Measurements from ENCODE around the gene RUBCN. TPM values are rescaled to one million over a fixed set of nuclear protein-coding genes. Genes with fewer than 3 reads are reported as not detected.

RUBCN gene
- total and polyA plus RNA-seq, 9 of the 15 experiments (the other 6 are each of a cell fraction or from before 2014, with no cell fraction given): 8.4 to 24.0 (median 11.9) TPM

DNA sequence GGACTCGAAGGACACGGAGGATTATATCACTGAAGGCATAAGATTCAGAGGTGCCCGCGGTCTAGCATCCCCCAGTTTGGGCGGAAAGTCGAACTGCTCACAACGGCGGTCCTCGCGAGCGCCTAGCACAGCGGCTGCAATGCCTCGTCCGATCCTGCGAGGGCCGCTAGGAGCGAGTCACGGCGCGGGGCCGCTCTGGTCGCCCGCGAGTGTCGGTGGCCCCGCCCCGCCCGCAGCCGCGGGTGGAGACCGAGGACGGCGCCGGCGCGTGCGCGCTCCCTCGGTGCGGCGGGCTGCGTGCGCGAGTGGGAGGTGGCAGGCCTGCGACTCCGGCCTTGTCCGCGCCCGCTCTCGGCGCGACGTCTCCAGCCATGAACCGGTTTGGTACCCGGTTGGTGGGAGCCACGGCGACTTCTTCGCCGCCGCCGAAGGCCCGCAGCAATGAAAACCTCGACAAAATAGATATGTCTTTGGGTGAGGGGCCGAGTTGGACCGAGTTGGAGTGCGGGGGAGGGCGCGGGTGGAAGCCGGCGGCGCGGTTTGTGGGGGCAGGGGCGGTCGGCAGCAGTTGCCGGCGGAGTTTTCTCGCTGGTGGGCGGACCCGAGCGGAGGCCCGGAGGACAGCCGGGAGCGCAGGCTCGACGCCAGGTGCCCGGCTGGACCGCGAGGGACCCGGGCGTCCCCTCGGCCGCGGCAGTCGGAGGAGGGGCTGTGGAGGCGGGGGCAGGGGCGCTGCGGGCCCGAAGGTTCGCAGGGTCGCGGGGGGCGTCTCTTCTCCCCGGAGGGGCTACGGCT is 13.1 kb upstream of the RUBCN start, which contains the start of gene FYTTD1 (continued):
- TF ChIP-seq CREB3L1 (IDR thresholded peaks at IDR 0.05; ENCODE audit: borderline replicate concordance, low read depth) (peak; percentile 74; the same call in 1 of the 2 replicates), CXXC5 (CRISPR knock-in tag; IDR thresholded peaks at IDR 0.05) (peak; percentile 95), DNMT1 (IDR thresholded peaks at IDR 0.05) (no peak), CHD1 (IDR thresholded peaks at IDR 0.05; ENCODE audit: low read length) (peak; percentile 45), ZFP1 (CRISPR knock-in tag; IDR thresholded peaks at IDR 0.05) (no peak), GATAD2B (IDR thresholded peaks at IDR 0.05; ENCODE audit: borderline replicate concordance) (peak; percentile 99), THAP12 (CRISPR knock-in tag; IDR thresholded peaks at IDR 0.05) (peak; percentile 85; the same call in 1 of the 2 replicates), TBP (optimal IDR thresholded peaks at IDR 0.05; ENCODE audit: low read depth, low read length) (peak; percentile 52), KAT2B (IDR thresholded peaks at IDR 0.05; ENCODE audit: low read depth, low read length) (peak; percentile 72), ZEB2 (IDR thresholded peaks at IDR 0.05) (no peak), CBX1 (IDR thresholded peaks at IDR 0.05; ENCODE audit: low read depth) (peak; percentile 24), PHB2 (IDR thresholded peaks at IDR 0.05; ENCODE audit: low read depth) (no peak), KDM4B (IDR thresholded peaks at IDR 0.05; ENCODE audit: borderline replicate concordance in 2 of 2, low read depth in 1 of 2) (no peak; a peak in 1 of 4 replicates), EWSR1 (IDR thresholded peaks at IDR 0.05; ENCODE audit: borderline replicate concordance, low read depth, partially characterized antibody) (no peak), MAFK (IDR thresholded peaks at IDR 0.05; ENCODE audit: low read length) (no peak), MTA3 (IDR thresholded peaks at IDR 0.05; ENCODE audit: borderline replicate concordance) (peak; percentile 92), ETV1 (tag; conservative IDR thresholded peaks at IDR 0.05; ENCODE audit: low read depth) (no peak), NFE2 (IDR thresholded peaks at IDR 0.05; ENCODE audit: low read depth) (no peak), GTF2E2 (tag; IDR thresholded peaks at IDR 0.05) (no peak), ZNF165 (CRISPR knock-in tag; IDR thresholded peaks at IDR 0.05; ENCODE audit: borderline replicate concordance) (no peak), HDAC3 (IDR thresholded peaks at IDR 0.05; ENCODE audit: borderline replicate concordance, partially characterized antibody) (no peak), NR1H2 (CRISPR knock-in tag; IDR thresholded peaks at IDR 0.05) (0 out of 2 replicates have a peak, but pooled peaks have one; percentile 41)
- TF ChIP-seq, protein P1, sequence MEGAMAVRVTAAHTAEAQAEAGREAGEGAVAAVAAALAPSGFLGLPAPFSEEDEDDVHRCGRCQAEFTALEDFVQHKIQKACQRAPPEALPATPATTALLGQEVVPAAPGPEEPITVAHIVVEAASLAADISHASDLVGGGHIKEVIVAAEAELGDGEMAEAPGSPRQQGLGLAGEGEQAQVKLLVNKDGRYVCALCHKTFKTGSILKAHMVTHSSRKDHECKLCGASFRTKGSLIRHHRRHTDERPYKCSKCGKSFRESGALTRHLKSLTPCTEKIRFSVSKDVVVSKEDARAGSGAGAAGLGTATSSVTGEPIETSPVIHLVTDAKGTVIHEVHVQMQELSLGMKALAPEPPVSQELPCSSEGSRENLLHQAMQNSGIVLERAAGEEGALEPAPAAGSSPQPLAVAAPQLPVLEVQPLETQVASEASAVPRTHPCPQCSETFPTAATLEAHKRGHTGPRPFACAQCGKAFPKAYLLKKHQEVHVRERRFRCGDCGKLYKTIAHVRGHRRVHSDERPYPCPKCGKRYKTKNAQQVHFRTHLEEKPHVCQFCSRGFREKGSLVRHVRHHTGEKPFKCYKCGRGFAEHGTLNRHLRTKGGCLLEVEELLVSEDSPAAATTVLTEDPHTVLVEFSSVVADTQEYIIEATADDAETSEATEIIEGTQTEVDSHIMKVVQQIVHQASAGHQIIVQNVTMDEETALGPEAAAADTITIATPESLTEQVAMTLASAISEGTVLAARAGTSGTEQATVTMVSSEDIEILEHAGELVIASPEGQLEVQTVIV (CRISPR knock-in tag; IDR thresholded peaks at IDR 0.05; ENCODE audit: borderline replicate concordance): no peak
